ENCODE data around the gene DAPK1.
"Not testable (repeated sequence)": the region's sequence is repeated elsewhere in the genome, so short reads cannot be mapped to it uniquely, and the experiment has no call there.

Gene DAPK1

GRCh38 chr9:87543251-87543650, 45.6 kb downstream of the DAPK1 start:
- DNase-seq (ENCODE audit: low spot score): no peak

GRCh38 chr9:87545858-87546257, 48.2 kb downstream of the DAPK1 start:
- DNase-seq (ENCODE audit: low spot score): peak; percentile 32

GRCh38 chr9:87546704-87547103, 49.0 kb downstream of the DAPK1 start:
- DNase-seq (ENCODE audit: low spot score): peak; percentile 65

- DNase-seq (ENCODE audit: low spot score): peak; percentile 90
Observed at GRCh38 chr9:87547671-87548081, 50.0 kb downstream of the DAPK1 start.

GRCh38 chr9:87548159-87548558, 50.5 kb downstream of the DAPK1 start:
- DNase-seq (ENCODE audit: low spot score): no peak

- not testable (repeated sequence) for DNase-seq (ENCODE audit: low spot score)
Observed at GRCh38 chr9:87549088-87549487, 51.4 kb downstream of the DAPK1 start.

GRCh38 chr9:87549791-87550190, 52.1 kb downstream of the DAPK1 start:
- DNase-seq (ENCODE audit: low spot score): no peak

GRCh38 chr9:87550253-87550954, 52.7 kb downstream of the DAPK1 start:
- DNase-seq (ENCODE audit: low spot score): no peak

- no peak for DNase-seq (ENCODE audit: low spot score)
Observed at GRCh38 chr9:87551772-87552217, 54.1 kb downstream of the DAPK1 start.

GRCh38 chr9:87554171-87554910, 56.7 kb downstream of the DAPK1 start:
- DNase-seq (ENCODE audit: low spot score): no peak

GRCh38 chr9:87554976-87555375, 57.3 kb downstream of the DAPK1 start:
- no peak for DNase-seq (ENCODE audit: low spot score)

GRCh38 chr9:87556039-87556438, 58.4 kb downstream of the DAPK1 start:
- no peak for DNase-seq (ENCODE audit: low spot score)

GRCh38 chr9:87556821-87557220, 59.2 kb downstream of the DAPK1 start:
- no peak for DNase-seq (ENCODE audit: low spot score)

- peak; percentile 51 for DNase-seq (ENCODE audit: low spot score)
Observed at GRCh38 chr9:87557996-87558395, 60.3 kb downstream of the DAPK1 start.

- no peak for DNase-seq (ENCODE audit: low spot score)
Observed at GRCh38 chr9:87558606-87559190, 61.0 kb downstream of the DAPK1 start.

- DNase-seq (ENCODE audit: low spot score): no peak
Observed at GRCh38 chr9:87562062-87562461, 64.4 kb downstream of the DAPK1 start.

GRCh38 chr9:87562530-87563170, 65.0 kb downstream of the DAPK1 start:
- no peak for DNase-seq (ENCODE audit: low spot score)

GRCh38 chr9:87564111-87564510, 66.4 kb downstream of the DAPK1 start:
- DNase-seq (ENCODE audit: low spot score): peak; percentile 93

- DNase-seq (ENCODE audit: low spot score): peak; percentile 57
Observed at GRCh38 chr9:87564791-87565241, 67.1 kb downstream of the DAPK1 start.

- no peak for DNase-seq (ENCODE audit: low spot score)
Observed at GRCh38 chr9:87567001-87567400, 69.3 kb downstream of the DAPK1 start.

- peak; percentile 71 for DNase-seq (ENCODE audit: low spot score)
Observed at GRCh38 chr9:87567571-87567970, 69.9 kb downstream of the DAPK1 start.

- DNase-seq (ENCODE audit: low spot score): no peak
Observed at GRCh38 chr9:87567983-87568382, 70.3 kb downstream of the DAPK1 start.

GRCh38 chr9:87568401-87568800, 70.7 kb downstream of the DAPK1 start:
- DNase-seq (ENCODE audit: low spot score): no peak
